Measurements from ENCODE around the gene FOS.

Gene FOS

DNA sequence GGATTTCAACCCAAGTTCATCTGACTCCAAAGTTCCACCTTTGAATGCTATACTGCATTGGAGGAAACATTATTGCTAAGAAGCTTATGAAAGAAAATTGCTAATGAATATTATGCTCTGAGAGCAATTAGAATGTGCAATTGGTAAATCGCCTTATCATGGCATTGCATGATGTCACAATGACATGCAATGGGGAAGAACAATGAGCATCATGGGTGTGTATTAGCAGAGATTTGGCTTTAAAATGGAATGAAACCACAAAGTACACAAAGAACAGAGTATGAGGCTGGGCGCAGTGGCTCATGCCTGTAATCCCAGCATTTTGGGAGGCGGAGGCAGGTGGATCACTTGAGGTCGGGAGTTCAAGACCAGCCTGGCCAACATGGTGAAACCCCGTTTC, 34.7 kb downstream of the FOS start:
- TF ChIP-seq, protein P1, sequence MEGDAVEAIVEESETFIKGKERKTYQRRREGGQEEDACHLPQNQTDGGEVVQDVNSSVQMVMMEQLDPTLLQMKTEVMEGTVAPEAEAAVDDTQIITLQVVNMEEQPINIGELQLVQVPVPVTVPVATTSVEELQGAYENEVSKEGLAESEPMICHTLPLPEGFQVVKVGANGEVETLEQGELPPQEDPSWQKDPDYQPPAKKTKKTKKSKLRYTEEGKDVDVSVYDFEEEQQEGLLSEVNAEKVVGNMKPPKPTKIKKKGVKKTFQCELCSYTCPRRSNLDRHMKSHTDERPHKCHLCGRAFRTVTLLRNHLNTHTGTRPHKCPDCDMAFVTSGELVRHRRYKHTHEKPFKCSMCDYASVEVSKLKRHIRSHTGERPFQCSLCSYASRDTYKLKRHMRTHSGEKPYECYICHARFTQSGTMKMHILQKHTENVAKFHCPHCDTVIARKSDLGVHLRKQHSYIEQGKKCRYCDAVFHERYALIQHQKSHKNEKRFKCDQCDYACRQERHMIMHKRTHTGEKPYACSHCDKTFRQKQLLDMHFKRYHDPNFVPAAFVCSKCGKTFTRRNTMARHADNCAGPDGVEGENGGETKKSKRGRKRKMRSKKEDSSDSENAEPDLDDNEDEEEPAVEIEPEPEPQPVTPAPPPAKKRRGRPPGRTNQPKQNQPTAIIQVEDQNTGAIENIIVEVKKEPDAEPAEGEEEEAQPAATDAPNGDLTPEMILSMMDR (IDR thresholded peaks at IDR 0.05; ENCODE audit: low read depth, low read length, missing control alignments): no peak
- DNase-seq (ENCODE audit: extremely low read depth, low read depth): no peak
- H3K4me3 ChIP-seq (replicated peaks; ENCODE audit: low read depth, low read length): no peak overlapping the region

DNA sequence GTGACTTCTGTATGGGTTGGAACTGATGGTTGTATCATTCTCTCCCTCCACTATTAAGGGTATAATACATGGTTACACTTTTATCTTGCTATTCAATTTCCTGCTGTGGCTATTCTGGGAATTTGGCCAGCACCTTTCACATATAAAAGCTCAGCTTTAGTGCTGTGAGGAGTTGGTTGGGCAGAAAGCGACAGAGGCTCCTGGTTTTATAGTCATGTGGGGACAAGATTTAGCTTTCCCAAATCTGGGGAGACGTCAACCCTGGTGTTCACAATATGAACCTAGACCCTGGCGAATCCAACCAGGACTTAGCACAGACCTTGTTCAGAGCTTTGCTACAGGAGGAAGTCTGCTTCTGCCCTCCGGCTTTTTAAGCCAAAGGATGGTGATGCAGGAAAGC, 36.5 kb downstream of the FOS start:
- DNase-seq (ENCODE audit: extremely low read depth, low read depth): no peak
- TF ChIP-seq, protein P1 (IDR thresholded peaks at IDR 0.05; ENCODE audit: low read depth, low read length, missing control alignments): no peak
- H3K4me3 ChIP-seq (replicated peaks; ENCODE audit: low read depth, low read length): no peak overlapping the region

- no peak overlapping the region for H3K4me3 ChIP-seq (replicated peaks; ENCODE audit: low read depth, low read length)
- TF ChIP-seq, protein P1 (IDR thresholded peaks at IDR 0.05; ENCODE audit: low read depth, low read length, missing control alignments): no peak
- no peak for DNase-seq (ENCODE audit: extremely low read depth, low read depth)
Observed at GRCh38 chr14:75317148-75317547, 38.5 kb downstream of the FOS start.

GRCh38 chr14:75318353-75318752, 39.7 kb downstream of the FOS start:
- TF ChIP-seq, protein P1 (IDR thresholded peaks at IDR 0.05; ENCODE audit: low read depth, low read length, missing control alignments): no peak
- H3K4me3 ChIP-seq (replicated peaks; ENCODE audit: low read depth, low read length): no peak overlapping the region
- DNase-seq (ENCODE audit: extremely low read depth, low read depth): no peak

DNA sequence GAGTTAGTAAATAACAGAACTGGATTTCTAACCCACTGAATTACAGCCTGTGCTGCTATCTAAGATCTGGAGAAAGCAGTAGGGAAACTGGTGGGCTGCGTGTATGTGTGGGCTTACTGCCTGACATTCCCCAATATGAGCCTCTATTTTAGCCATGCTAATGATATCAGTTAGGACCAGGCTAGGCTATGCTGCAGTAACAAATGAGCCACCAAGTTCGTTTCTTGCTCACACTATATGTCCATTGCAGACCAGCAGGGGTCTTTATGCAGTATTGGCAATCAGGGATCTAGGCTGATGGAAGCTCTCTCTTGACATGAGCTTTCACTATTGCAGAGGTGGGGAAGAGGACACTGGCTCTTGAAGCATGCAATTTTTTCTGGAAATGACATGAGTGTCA, 40.4 kb downstream of the FOS start:
- no peak for DNase-seq (ENCODE audit: extremely low read depth, low read depth)
- no peak overlapping the region for H3K4me3 ChIP-seq (replicated peaks; ENCODE audit: low read depth, low read length)
- TF ChIP-seq, protein P1 (IDR thresholded peaks at IDR 0.05; ENCODE audit: low read depth, low read length, missing control alignments): no peak

DNA sequence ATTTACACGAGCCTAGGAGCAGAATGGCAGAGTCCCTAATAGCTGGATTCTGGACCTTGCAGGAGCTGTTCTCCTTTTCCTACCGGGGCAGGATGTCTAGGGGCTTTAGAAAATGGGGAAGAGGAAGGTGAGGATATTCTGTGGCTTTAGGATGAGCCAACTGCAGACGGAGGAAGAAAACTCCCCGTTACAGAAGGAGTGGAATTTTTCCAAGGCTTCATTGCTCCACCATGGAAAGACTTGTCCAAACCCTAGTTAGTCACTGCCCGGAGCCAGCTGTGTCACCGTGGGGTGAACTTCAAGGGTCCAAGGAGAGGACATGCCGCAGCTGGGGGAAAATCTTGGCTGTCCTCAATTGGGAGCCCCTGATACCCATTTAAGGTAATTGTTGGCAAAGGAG, 41.6 kb downstream of the FOS start:
- no peak for DNase-seq (ENCODE audit: extremely low read depth, low read depth)
- no peak overlapping the region for H3K4me3 ChIP-seq (replicated peaks; ENCODE audit: low read depth, low read length)
- TF ChIP-seq, protein P1 (IDR thresholded peaks at IDR 0.05; ENCODE audit: low read depth, low read length, missing control alignments): no peak

GRCh38 chr14:75322746-75323145, 44.1 kb downstream of the FOS start:
- TF ChIP-seq, protein P1 (IDR thresholded peaks at IDR 0.05; ENCODE audit: low read depth, low read length, missing control alignments): no peak
- DNase-seq (ENCODE audit: extremely low read depth, low read depth): no peak
- no peak overlapping the region for H3K4me3 ChIP-seq (replicated peaks; ENCODE audit: low read depth, low read length)

All from HFF-Myc (cell line).